ENCODE data around the gene RRP1.
A peak's percentile ranks its signal among the peaks of the same experiment; 100 is the strongest.

Gene RRP1

DNA sequence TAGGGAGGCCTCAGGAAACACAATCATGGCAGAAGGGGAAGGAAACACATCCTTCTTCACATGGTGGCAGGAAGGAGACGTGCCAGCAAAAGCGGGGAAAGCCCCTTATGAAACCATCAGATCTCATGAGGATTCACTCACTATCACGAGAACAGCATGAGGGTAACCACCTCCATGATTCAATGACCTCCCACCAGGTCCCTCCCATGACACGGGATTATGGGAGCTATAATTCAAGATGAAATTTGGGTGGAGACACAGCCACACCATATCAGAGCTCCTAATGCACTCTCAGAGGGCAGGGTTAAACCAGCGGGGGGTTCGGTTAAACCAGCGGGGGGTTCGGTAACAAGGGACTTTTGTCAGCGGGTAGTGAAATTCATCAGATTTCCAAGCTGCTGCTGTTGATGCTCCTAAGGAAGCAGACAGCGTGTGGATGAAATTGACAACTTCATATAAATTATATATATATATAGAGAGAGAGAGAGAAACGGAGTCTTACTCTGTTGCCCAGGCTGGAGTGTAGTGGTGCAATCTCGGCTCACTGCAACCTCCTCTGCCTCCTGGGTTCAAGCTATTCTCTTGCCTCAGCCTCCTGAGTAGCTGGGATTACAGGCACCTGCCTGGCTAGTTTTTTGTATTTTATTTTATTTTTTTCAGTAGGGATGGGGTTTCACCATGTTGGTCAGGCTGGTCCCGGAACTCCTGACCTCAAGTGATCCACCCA, 17.5 kb upstream of the RRP1 start:
- no peak overlapping the region for H3K9ac ChIP-seq (ENCODE audit: low read depth, low read length)
- H3K9me3 ChIP-seq (ENCODE audit: control insufficient read depth, insufficient read depth, low read length), result no peaks in the 10 kb centered on the region
- H3K36me3 ChIP-seq (ENCODE audit: control insufficient read depth, insufficient read depth, low read length), result peaks cover 13% of the 10 kb centered on the region
- H3K4me1 ChIP-seq (ENCODE audit: control insufficient read depth, insufficient read depth, low read length), result peaks cover 2% of the 10 kb centered on the region
- no peaks in the 10 kb centered on the region for H3K27me3 ChIP-seq (ENCODE audit: control insufficient read depth, insufficient read depth, low read length)
- H3K4me3 ChIP-seq (ENCODE audit: low read depth, low read length), result no peak overlapping the region

GRCh38 chr21:43772425-43772821, 17.0 kb upstream of the RRP1 start:
- H3K9me3 ChIP-seq (ENCODE audit: control insufficient read depth, insufficient read depth, low read length), result no peaks in the 10 kb centered on the region
- H3K9ac ChIP-seq (ENCODE audit: low read depth, low read length), result no peak overlapping the region
- peaks cover 2% of the 10 kb centered on the region for H3K4me1 ChIP-seq (ENCODE audit: control insufficient read depth, insufficient read depth, low read length)
- no peaks in the 10 kb centered on the region for H3K27me3 ChIP-seq (ENCODE audit: control insufficient read depth, insufficient read depth, low read length)
- no peak overlapping the region for H3K4me3 ChIP-seq (ENCODE audit: low read depth, low read length)
- H3K36me3 ChIP-seq (ENCODE audit: control insufficient read depth, insufficient read depth, low read length), result peaks cover 13% of the 10 kb centered on the region

GRCh38 chr21:43774163-43774562, 15.2 kb upstream of the RRP1 start:
- H3K4me1 ChIP-seq (ENCODE audit: control insufficient read depth, insufficient read depth, low read length), result peaks cover 2% of the 10 kb centered on the region
- H3K36me3 ChIP-seq (ENCODE audit: control insufficient read depth, insufficient read depth, low read length), result peaks cover 13% of the 10 kb centered on the region
- H3K9ac ChIP-seq (ENCODE audit: low read depth, low read length), result no peak overlapping the region
- H3K4me3 ChIP-seq (ENCODE audit: low read depth, low read length), result no peak overlapping the region
- no peaks in the 10 kb centered on the region for H3K9me3 ChIP-seq (ENCODE audit: control insufficient read depth, insufficient read depth, low read length)
- no peaks in the 10 kb centered on the region for H3K27me3 ChIP-seq (ENCODE audit: control insufficient read depth, insufficient read depth, low read length)

GRCh38 chr21:43775190-43775589, 14.2 kb upstream of the RRP1 start:
- peak overlapping the region; percentile 78 for H3K4me3 ChIP-seq (ENCODE audit: low read depth, low read length)
- H3K27me3 ChIP-seq (ENCODE audit: control insufficient read depth, insufficient read depth, low read length), result no peaks in the 10 kb centered on the region
- H3K9ac ChIP-seq (ENCODE audit: low read depth, low read length), result no peak overlapping the region
- peaks cover 2% of the 10 kb centered on the region for H3K4me1 ChIP-seq (ENCODE audit: control insufficient read depth, insufficient read depth, low read length)
- no peaks in the 10 kb centered on the region for H3K9me3 ChIP-seq (ENCODE audit: control insufficient read depth, insufficient read depth, low read length)
- H3K36me3 ChIP-seq (ENCODE audit: control insufficient read depth, insufficient read depth, low read length), result peaks cover 13% of the 10 kb centered on the region

- no peaks in the 10 kb centered on the region for H3K9me3 ChIP-seq (ENCODE audit: control insufficient read depth, insufficient read depth, low read length)
- H3K4me1 ChIP-seq (ENCODE audit: control insufficient read depth, insufficient read depth, low read length), result peaks cover 2% of the 10 kb centered on the region
- H3K9ac ChIP-seq (ENCODE audit: low read depth, low read length), result peak within 1 kb of the TSS; percentile 79
- peaks cover 13% of the 10 kb centered on the region for H3K36me3 ChIP-seq (ENCODE audit: control insufficient read depth, insufficient read depth, low read length)
- H3K4me3 ChIP-seq (ENCODE audit: low read depth, low read length), result peak within 1 kb of the TSS; percentile 78
- no peaks in the 10 kb centered on the region for H3K27me3 ChIP-seq (ENCODE audit: control insufficient read depth, insufficient read depth, low read length)
Observed at GRCh38 chr21:43775795-43776430, 13.5 kb upstream of the RRP1 start, which contains the start of gene CSTB. Gene CSTB, minus strand, starts transcription at chr21:43776308. Its CDS starts 39 bp downstream, at chr21:43776269.

GRCh38 chr21:43777953-43778352, 11.4 kb upstream of the RRP1 start:
- H3K9ac ChIP-seq (ENCODE audit: low read depth, low read length), result no peak overlapping the region
- H3K9me3 ChIP-seq (ENCODE audit: control insufficient read depth, insufficient read depth, low read length), result no peaks in the 10 kb centered on the region
- no peak overlapping the region for H3K4me3 ChIP-seq (ENCODE audit: low read depth, low read length)
- H3K36me3 ChIP-seq (ENCODE audit: control insufficient read depth, insufficient read depth, low read length), result peaks cover 13% of the 10 kb centered on the region
- no peaks in the 10 kb centered on the region for H3K27me3 ChIP-seq (ENCODE audit: control insufficient read depth, insufficient read depth, low read length)
- H3K4me1 ChIP-seq (ENCODE audit: control insufficient read depth, insufficient read depth, low read length), result peaks cover 2% of the 10 kb centered on the region

DNA sequence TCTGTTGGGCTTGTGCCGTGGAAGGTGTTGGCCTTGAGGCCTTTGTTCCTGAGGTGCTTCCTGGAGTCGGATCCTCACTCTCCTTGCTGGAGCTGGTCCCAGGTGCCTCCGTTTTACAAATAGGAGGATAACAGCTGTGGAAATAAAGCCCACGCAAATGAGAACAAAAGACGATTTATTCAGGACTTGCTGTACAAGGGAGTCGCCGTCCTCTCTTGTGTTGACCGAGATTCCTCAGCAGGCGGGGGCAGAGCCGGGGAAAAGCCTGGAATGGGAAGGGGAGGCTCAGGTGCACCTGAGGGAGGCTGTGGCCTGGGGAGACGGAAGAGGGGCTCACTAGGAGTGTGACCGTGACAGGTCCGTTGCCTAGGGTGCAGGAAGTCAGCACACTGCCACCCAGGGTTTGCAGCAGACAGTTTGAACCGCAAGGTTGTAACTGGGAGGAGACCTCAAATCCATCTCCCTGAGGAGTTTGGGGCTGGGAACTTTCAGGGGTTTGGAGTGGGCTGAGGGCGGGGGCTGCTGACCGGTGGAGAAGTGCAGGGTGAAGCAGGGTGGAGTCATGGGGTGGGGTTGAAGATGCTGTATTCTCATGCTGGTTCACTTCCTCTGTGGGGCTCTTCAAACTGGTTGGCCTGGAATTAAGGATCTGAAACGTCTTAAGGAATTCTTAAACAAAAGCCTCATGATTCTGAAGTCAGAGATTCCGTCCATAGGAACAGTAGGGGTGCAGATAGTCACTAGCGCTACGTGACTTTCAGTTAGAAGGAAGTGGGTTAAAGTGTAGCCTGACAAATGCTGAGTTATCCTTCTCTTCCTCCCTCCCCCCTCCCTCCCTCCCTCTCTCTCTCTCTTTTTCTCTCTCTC, 10.7 kb upstream of the RRP1 start:
- Histone ChIP-seq H3K9me3 (ENCODE audit: control insufficient read depth, insufficient read depth, low read length) (no peaks in the 10 kb centered on the region), H3K36me3 (ENCODE audit: control insufficient read depth, insufficient read depth, low read length) (peaks cover 7% of the 10 kb centered on the region), H3K27me3 (ENCODE audit: control insufficient read depth, insufficient read depth, low read length) (no peaks in the 10 kb centered on the region), H3K4me3 (ENCODE audit: low read depth, low read length) (no peak overlapping the region), H3K9ac (ENCODE audit: low read depth, low read length) (no peak overlapping the region), H3K4me1 (ENCODE audit: control insufficient read depth, insufficient read depth, low read length) (peaks cover 2% of the 10 kb centered on the region)

DNA sequence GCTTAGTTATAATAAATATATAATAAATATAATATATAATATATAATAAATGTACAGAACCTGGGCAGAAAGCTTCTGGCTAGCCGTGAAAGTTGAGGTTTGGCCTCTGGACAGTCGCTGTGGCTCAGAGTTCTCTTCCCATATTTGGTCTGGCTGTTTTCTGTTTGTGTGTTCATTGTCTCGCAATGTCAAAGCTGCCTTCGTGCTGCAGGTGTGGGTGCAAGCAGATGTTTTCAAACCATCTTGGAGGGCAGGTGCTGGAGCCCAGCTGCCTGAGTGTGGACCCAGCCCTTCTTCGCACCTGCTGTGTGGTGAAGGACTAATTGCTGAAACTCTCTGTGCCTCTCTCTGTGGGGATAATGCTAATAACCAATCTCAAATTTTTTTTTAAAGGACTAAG, 9.7 kb upstream of the RRP1 start:
- H3K4me3 ChIP-seq (ENCODE audit: low read depth, low read length), result no peak overlapping the region
- H3K4me1 ChIP-seq (ENCODE audit: control insufficient read depth, insufficient read depth, low read length), result peaks cover 2% of the 10 kb centered on the region
- H3K9me3 ChIP-seq (ENCODE audit: control insufficient read depth, insufficient read depth, low read length), result no peaks in the 10 kb centered on the region
- H3K9ac ChIP-seq (ENCODE audit: low read depth, low read length), result no peak overlapping the region
- H3K27me3 ChIP-seq (ENCODE audit: control insufficient read depth, insufficient read depth, low read length), result no peaks in the 10 kb centered on the region
- no peaks in the 10 kb centered on the region for H3K36me3 ChIP-seq (ENCODE audit: control insufficient read depth, insufficient read depth, low read length)

DNA sequence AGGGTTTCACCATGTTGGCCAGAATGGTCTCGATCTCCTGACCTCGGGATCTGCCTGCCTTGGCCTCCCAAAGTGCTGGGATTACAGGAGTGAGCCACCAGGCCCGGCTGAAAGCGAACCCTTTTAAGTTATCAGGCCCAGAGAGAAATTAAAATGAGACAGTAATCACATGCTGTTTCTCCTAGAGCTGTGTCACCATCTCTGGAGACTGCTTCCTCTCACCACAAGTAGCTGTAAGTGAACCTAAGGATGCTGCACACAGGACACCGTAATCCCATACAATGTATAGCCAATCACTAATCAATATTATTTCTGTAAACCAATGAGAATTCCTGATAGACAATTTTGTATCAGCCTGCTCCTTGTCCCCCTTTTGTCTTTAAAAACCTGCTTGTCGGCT, 7.5 kb upstream of the RRP1 start:
- Histone ChIP-seq H3K9me3 (ENCODE audit: control insufficient read depth, insufficient read depth, low read length) (no peaks in the 10 kb centered on the region), H3K27me3 (ENCODE audit: control insufficient read depth, insufficient read depth, low read length) (no peaks in the 10 kb centered on the region), H3K9ac (ENCODE audit: low read depth, low read length) (no peak overlapping the region), H3K36me3 (ENCODE audit: control insufficient read depth, insufficient read depth, low read length) (no peaks in the 10 kb centered on the region), H3K4me3 (ENCODE audit: low read depth, low read length) (no peak overlapping the region), H3K4me1 (ENCODE audit: control insufficient read depth, insufficient read depth, low read length) (no peaks in the 10 kb centered on the region)

- H3K9me3 ChIP-seq (ENCODE audit: control insufficient read depth, insufficient read depth, low read length), result no peaks in the 10 kb centered on the region
- H3K4me1 ChIP-seq (ENCODE audit: control insufficient read depth, insufficient read depth, low read length), result no peaks in the 10 kb centered on the region
- H3K36me3 ChIP-seq (ENCODE audit: control insufficient read depth, insufficient read depth, low read length), result no peaks in the 10 kb centered on the region
- H3K4me3 ChIP-seq (ENCODE audit: low read depth, low read length), result no peak overlapping the region
- no peaks in the 10 kb centered on the region for H3K27me3 ChIP-seq (ENCODE audit: control insufficient read depth, insufficient read depth, low read length)
- no peak overlapping the region for H3K9ac ChIP-seq (ENCODE audit: low read depth, low read length)
Observed at GRCh38 chr21:43782431-43783097, 6.8 kb upstream of the RRP1 start.

DNA sequence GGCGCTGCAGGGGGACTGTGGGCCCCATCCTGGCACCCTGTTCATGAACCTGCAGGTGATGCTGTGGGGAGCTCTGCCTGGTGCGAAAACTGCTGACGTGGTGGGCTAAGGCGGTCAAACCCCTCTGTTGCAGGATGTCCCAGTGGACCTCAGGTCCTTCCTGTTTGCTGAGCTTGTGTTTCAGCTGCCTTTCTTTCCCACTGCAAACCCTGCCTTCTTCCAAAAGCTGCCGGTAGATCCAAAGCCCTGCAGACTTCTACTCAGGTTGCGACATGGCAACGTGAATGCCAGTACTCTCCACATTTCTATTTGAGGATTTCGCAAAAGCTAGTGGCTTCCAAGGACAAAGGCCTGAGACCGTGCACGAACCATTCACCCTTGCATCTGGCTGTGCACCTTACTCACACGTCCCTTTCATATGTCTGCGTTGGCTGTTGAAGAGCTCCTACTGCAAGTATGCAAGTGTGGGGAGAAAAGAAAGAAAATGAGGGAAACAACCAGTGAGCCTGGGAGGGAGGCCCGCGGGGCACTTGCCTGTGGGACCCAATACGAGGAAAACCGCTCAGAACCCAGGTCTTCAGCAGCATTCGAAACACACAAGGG, 6.2 kb upstream of the RRP1 start:
- no peaks in the 10 kb centered on the region for H3K27me3 ChIP-seq (ENCODE audit: control insufficient read depth, insufficient read depth, low read length)
- no peaks in the 10 kb centered on the region for H3K36me3 ChIP-seq (ENCODE audit: control insufficient read depth, insufficient read depth, low read length)
- H3K4me3 ChIP-seq (ENCODE audit: low read depth, low read length), result no peak overlapping the region
- H3K9ac ChIP-seq (ENCODE audit: low read depth, low read length), result no peak overlapping the region
- H3K4me1 ChIP-seq (ENCODE audit: control insufficient read depth, insufficient read depth, low read length), result no peaks in the 10 kb centered on the region
- no peaks in the 10 kb centered on the region for H3K9me3 ChIP-seq (ENCODE audit: control insufficient read depth, insufficient read depth, low read length)

Data from iPS-15b (cell line).